Loucy (cell line): ENCODE measurements around the gene LRRIQ1.

ENCODE experiments used
- EZH2phosphoT487 ChIP-seq: fragments of 200-600 bp; IDR thresholded peaks from 2 replicates; pipeline ENCODE4 v1.6.1; 2018; ENCODE audit warnings: antibody characterized with exemption, mild to moderate bottlenecking, moderate library complexity, borderline replicate concordance
- TF ChIP-seq, protein P1 (sequence below): fragments of 200-600 bp; sonication (generic); conservative IDR thresholded peaks from 2 replicates; pipeline ENCODE4 v1.5.1; 2014; ENCODE audit warnings: mild to moderate bottlenecking, antibody characterized with exemption, low read length

GRCh38 chr12:85036733-85037132 is 582 bp downstream of the LRRIQ1 start:
- no peak for TF ChIP-seq EZH2phosphoT487
- TF ChIP-seq, protein P1, sequence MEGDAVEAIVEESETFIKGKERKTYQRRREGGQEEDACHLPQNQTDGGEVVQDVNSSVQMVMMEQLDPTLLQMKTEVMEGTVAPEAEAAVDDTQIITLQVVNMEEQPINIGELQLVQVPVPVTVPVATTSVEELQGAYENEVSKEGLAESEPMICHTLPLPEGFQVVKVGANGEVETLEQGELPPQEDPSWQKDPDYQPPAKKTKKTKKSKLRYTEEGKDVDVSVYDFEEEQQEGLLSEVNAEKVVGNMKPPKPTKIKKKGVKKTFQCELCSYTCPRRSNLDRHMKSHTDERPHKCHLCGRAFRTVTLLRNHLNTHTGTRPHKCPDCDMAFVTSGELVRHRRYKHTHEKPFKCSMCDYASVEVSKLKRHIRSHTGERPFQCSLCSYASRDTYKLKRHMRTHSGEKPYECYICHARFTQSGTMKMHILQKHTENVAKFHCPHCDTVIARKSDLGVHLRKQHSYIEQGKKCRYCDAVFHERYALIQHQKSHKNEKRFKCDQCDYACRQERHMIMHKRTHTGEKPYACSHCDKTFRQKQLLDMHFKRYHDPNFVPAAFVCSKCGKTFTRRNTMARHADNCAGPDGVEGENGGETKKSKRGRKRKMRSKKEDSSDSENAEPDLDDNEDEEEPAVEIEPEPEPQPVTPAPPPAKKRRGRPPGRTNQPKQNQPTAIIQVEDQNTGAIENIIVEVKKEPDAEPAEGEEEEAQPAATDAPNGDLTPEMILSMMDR, result no peak
